Natural killer cell (primary cell): ENCODE data around the gene TBC1D24. TPM values are rescaled to one million over a fixed set of nuclear protein-coding genes. Genes with fewer than 3 reads are reported as not detected.

ENCODE experiments used
- ATAC-seq, 3 donors: fragments of 150-1000 bp in 2 of 3; fragments of 200-7000 bp in 1 of 3; cut with Tn5 transposase; 1 replicate in 1 of 3; 2 replicates in 2 of 3; pipeline ENCODE4 v1.10.0; 2021; ENCODE audit warnings: mild to moderate bottlenecking in 2 of 3, moderate library complexity in 2 of 3
- DNase-seq, 2 donors: peaks; one replicate each; pipeline versions ENCODE4 v3.0.0 to v3.0.0-alpha.2; 2013 to 2021; ENCODE audit warnings: mixed read lengths in 1 of 2
- H3K27ac ChIP-seq: one replicate; pipeline ENCODE4 v1.5.1; 2013; ENCODE audit warnings: mild to moderate bottlenecking, low read length
- H3K27me3 ChIP-seq: one replicate; pipeline ENCODE4 v1.6.1; 2013; ENCODE audit warnings: low read length; ENCODE audit not compliant: control insufficient read depth, insufficient read depth
- H3K36me3 ChIP-seq: one replicate; pipeline ENCODE4 v1.6.1; 2013; ENCODE audit warnings: low read length; ENCODE audit not compliant: control insufficient read depth, insufficient read depth
- H3K4me1 ChIP-seq: one replicate; pipeline ENCODE4 v1.6.1; 2013; ENCODE audit warnings: low read length; ENCODE audit not compliant: control insufficient read depth, insufficient read depth
- H3K4me3 ChIP-seq: one replicate; pipeline ENCODE4 v1.5.1; 2013; ENCODE audit warnings: low read length
- H3K9me3 ChIP-seq: one replicate; pipeline ENCODE4 v1.6.1; 2013; ENCODE audit warnings: low read length; ENCODE audit not compliant: control insufficient read depth, insufficient read depth
- H3K27ac Mint-ChIP-seq, 2 donors: one replicate each; pipeline ENCODE4 v1.8.0; 2022; ENCODE audit warnings: mild to moderate bottlenecking in 2 of 2, mixed read lengths in 2 of 2, moderate library complexity in 1 of 2
- H3K27me3 Mint-ChIP-seq, 2 donors: one replicate each; pipeline ENCODE4 v1.8.0; 2022; ENCODE audit warnings: low read depth in 2 of 2, mixed read lengths in 2 of 2
- H3K36me3 Mint-ChIP-seq: one replicate; pipeline ENCODE4 v1.8.0; 2022; ENCODE audit warnings: mixed read lengths
- H3K4me1 Mint-ChIP-seq, 2 donors: one replicate each; pipeline ENCODE4 v1.8.0; 2022; ENCODE audit warnings: mixed read lengths in 2 of 2
- H3K4me3 Mint-ChIP-seq: one replicate; pipeline ENCODE4 v1.8.0; 2022; ENCODE audit warnings: mild to moderate bottlenecking, moderate library complexity, mixed read lengths
- H3K9me3 Mint-ChIP-seq, 2 donors: one replicate each; pipeline ENCODE4 v1.8.0; 2022; ENCODE audit warnings: mixed read lengths in 2 of 2
- CTCF ChIP-seq: fragments of 200-600 bp; IDR thresholded peaks from one replicate; pipeline ENCODE4 v1.8.0; 2022; ENCODE audit warnings: antibody characterized with exemption
- WGBS: methylation state at CpG from one replicate; pipeline ENCODE4 v1.1.7; 2013; ENCODE audit warnings: missing lambda C conversion rate; ENCODE audit not compliant: insufficient coverage; 5-methylcytosine and 5-hydroxymethylcytosine counted together
- intact Hi-C: fragments of 100-400 bp; cut with micrococcal nuclease; formaldehyde crosslinking; loops from one replicate; pipeline ENCODE4 v1.14.2; 2022
- total RNA-seq, 4 donors: library from RNA; stranded (reverse); fragments of 120-200 nt in 1 of 4; gene quantifications; one replicate each; pipeline versions ENCODE4 v1.2.3 to v1.2.4, GENCODE V29; 2013 to 2022

The TBC1D24 gene
- total RNA-seq, 3 donors from 2014 or later (not counting 1 experiment from before 2014, with no cell fraction given): 7.2 to 13.0 (median 10.9) TPM

DNA sequence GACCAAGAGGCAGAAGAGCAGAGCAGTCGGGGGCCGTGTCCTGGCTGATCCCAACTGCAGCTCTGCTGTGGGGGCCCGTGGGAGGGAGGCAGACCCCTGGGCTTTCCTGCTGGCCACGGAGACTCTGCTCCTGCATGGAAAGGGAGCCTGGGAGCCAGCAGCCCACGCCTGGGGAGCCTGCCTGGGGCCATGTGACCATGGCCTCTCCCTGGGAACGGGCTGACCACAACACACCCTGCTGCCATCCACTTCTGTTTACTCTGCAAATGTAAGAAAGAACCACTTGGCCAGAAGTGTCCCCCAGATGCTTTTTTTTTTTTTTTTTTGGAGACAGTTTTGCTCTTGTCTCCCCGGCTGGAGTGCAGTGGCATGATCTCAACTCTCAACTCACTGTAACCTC is 17.0 kb upstream of the TBC1D24 start:
- no peaks in the 10 kb centered on the region for H3K27me3 ChIP-seq
- H3K4me3 ChIP-seq: no peak overlapping the region
- DNase-seq (no peak), ATAC-seq (no peak)
- 94% methylated on average over 7 of the region's 7 CpGs for WGBS
- no peaks in the 10 kb centered on the region for H3K9me3 ChIP-seq
- no peaks in the 10 kb centered on the region for H3K27me3 Mint-ChIP-seq
- no peak overlapping the region for H3K27ac Mint-ChIP-seq
- H3K36me3 Mint-ChIP-seq: no peaks in the 10 kb centered on the region
- H3K36me3 ChIP-seq: peaks cover 22% of the 10 kb centered on the region
- no peak for TF ChIP-seq CTCF
- no peaks in the 10 kb centered on the region for H3K9me3 Mint-ChIP-seq
- H3K4me1 Mint-ChIP-seq: peaks cover 7 to 9% of the 10 kb centered on the region in 2 donors
- no peak overlapping the region for H3K4me3 Mint-ChIP-seq
- peaks cover 16% of the 10 kb centered on the region for H3K4me1 ChIP-seq
- H3K27ac ChIP-seq: no peak overlapping the region
- intact Hi-C loops: no loop called here

DNA sequence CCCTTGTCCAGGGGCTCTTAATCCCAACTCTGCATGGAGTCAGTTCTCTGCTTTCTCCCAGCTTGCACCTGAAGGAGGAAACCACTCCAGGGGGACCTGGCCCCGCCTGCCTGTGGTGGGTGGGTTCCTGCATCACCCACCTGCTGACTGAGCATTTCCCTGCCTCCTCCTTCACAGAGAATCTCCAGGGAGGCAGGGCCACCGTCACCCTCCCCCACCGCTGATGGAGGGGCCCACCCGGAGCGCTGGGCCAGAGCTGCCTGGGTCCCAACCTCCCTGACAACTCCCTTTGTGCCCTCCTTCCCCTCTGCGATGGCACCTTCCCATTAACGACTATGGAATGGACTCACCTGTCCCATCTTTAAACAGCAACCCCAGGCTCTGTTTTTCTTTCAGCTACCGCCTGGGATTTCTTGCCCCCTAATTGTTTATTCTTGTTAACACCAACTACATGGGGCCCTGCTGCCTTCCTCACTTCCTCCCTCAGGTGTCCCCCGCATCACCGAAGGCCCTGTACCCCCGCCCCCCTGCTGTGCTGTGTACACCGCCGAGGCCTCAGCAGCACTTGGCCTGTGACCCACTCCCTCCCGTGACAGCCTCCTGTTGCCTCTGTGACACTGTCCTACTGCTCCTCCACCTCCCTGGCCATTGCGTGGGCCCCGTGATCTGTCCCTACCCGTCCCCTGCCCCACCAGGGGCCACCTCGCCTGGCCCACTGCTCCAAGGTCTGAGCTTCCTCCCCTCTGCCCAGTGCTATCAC is 15.9 kb upstream of the TBC1D24 start:
- peak in 1 of 2 donors; percentile 19 for DNase-seq
- Mint-ChIP-seq H3K4me1 (peaks cover 7 to 9% of the 10 kb centered on the region in 2 donors), H3K27ac (peak overlapping the region; percentile 79 to 95), H3K27me3 (no peaks in the 10 kb centered on the region), H3K4me3 (peak overlapping the region; percentile 90), H3K36me3 (no peaks in the 10 kb centered on the region), H3K9me3 (no peaks in the 10 kb centered on the region)
- no peak for TF ChIP-seq CTCF
- no peaks in the 10 kb centered on the region for H3K27me3 ChIP-seq
- WGBS: 44% methylated on average over 18 of the region's 18 CpGs
- H3K36me3 ChIP-seq: peaks cover 11% of the 10 kb centered on the region
- ATAC-seq: no peak
- H3K4me1 ChIP-seq: peaks cover 16% of the 10 kb centered on the region
- no peaks in the 10 kb centered on the region for H3K9me3 ChIP-seq
- intact Hi-C loops: no loop called here
- peak overlapping the region; percentile 55 for H3K4me3 ChIP-seq
- H3K27ac ChIP-seq: no peak overlapping the region

DNA sequence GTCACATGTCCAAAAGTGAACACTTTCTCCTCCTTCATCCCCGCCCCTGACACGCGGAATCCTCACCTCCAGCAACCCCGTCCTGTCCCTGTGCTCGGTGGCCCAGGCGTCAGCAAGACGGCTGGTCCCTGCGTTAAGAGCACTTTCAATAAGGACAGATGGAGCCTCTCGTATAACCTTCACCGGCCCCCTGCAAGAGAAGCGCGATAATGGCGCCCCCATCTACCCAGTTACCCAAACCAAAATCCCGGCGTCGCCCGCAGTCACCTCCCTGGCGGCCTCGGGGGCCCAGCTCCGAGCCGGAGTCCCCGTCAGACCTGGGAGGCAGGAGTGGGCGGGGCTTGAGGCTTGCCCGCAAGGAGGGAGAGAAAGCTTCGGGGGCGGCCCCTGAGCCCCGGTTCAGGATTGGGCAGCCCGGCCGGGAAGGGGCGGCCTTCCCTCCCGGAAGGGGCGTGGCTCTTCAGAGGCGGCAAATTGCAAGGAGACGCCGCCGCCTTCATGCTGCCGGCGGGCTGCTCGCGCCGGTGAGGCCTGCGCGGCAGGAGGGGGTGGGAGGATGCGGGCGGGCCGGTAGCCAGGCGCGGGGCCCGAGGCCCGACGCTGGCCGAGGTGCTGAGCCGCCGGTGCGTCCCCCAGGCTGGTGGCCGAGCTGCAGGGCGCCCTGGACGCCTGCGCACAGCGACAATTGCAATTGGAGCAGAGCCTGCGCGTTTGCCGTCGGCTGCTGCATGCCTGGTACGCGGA is 15.1 kb upstream of the TBC1D24 start, which contains the start of gene TEDC2:
TEDC2 (plus strand) TSS at position 463 of the 744 bp plus-strand sequence; CDS start at position 499, 36 bp downstream.
- Histone ChIP-seq H3K36me3 (peaks cover 8% of the 10 kb centered on the region), H3K27me3 (no peaks in the 10 kb centered on the region), H3K4me3 (peak within 1 kb of the TSS; percentile 55), H3K4me1 (peaks cover 16% of the 10 kb centered on the region), H3K27ac (no peak within 1 kb of the TSS), H3K9me3 (no peaks in the 10 kb centered on the region)
- no peak for TF ChIP-seq CTCF
- under 1% methylated on average over 66 of the region's 66 CpGs for WGBS
- intact Hi-C loops: no loop called here
- Mint-ChIP-seq H3K4me1 (peaks cover 7 to 9% of the 10 kb centered on the region in 2 donors), H3K36me3 (no peaks in the 10 kb centered on the region), H3K4me3 (peak within 1 kb of the TSS; percentile 90), H3K9me3 (no peaks in the 10 kb centered on the region), H3K27ac (peak within 1 kb of the TSS; percentile 79 to 95), H3K27me3 (no peaks in the 10 kb centered on the region)
- peak; percentile 94 to 98 for DNase-seq
- peak; percentile 99 for ATAC-seq
